ENCODE results near the gene GPR161. TPM values are rescaled to one million over a fixed set of nuclear protein-coding genes. Genes with fewer than 3 reads are reported as not detected.

GPR161 gene
- total RNA-seq, 1 donor from 2014 or later: 11.9 TPM

GRCh38 chr1:168106274-168106673 lies 30.5 kb downstream of the GPR161 start:
- no peak for DNase-seq (ENCODE audit: low read depth in 2 of 2)

- DNase-seq (ENCODE audit: low read depth in 2 of 2): no peak
Observed at GRCh38 chr1:168105846-168106245, 30.9 kb downstream of the GPR161 start.

DNA sequence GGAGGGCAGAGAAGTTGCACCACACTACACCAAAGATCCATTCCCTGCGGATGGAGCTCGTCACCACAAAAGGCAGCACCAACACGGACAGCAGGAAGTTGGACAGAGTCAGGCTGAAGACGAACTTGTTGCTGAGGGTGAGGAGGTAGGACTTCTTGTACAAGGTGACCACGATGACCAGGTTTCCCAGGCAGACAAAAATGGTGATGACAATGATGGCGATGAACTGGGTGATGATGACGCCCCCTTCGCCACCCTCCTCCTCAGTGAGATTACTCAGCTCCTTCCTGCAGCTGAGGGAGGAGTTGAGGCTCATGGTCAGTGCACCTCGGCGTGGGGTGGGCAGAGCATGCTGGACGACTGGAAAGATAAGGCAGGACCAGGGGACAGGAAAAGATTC lies 32.2 kb downstream of the GPR161 start:
- DNase-seq (ENCODE audit: low read depth in 2 of 2): no peak

- DNase-seq (ENCODE audit: low read depth in 2 of 2): no peak
Observed at GRCh38 chr1:168102487-168102886, 34.2 kb downstream of the GPR161 start.

DNA sequence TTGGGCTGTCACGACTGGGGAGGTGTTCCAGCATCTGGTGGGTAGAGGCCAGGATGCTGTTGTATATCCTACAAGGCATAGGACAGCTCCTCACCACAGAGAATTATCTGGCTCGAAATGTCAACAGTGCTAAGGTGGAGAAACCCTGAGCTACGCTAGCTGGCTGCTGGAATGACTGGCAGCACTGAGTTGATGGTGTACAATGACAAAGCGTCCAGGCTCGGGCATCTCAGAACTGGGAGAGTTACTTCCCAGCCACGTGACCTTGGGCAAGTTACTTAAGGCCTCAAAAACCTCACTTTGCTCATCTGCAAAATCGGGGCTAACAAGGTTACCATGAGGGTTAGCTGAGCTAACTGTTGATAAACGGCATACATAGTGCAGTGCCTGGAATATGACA lies 35.4 kb downstream of the GPR161 start:
- no peak for DNase-seq (ENCODE audit: low read depth in 2 of 2)

DNA sequence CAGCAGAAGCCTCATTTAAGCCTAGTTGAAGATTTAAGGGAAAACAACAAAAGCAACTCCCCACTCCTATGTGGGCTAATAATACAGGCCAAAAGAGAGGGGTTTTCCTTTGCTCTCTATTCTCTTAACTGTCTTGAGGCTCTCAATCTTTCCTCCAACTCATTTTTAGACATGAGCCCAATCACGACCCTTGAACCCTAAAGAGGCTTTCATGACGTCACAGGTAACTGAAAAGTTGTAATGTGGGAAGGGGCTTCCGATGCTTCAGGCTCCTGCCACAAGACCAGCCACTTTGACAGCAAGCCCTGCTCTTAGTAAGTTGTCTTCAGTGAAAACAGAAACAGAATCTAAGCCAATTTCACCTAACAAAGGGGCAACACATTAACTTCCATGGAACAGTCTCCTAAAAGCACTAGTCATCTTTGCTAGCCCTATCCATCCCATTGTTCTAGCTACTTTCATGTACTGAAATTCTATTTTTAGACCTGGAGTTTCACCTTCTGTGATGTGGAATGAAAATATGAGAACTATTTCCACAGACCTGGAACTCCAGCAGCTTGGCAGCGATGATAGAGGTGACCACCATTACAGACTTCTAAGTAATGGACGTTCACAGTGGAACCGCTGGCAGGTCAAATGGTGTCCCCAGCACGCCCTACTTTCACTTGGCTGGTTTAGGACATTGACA lies 36.3 kb downstream of the GPR161 start:
- DNase-seq (ENCODE audit: low read depth in 2 of 2): peak in 1 of 2 donors; percentile 24

- no peak for DNase-seq (ENCODE audit: low read depth in 2 of 2)
Observed at GRCh38 chr1:168099337-168099801, 37.4 kb downstream of the GPR161 start.

DNA sequence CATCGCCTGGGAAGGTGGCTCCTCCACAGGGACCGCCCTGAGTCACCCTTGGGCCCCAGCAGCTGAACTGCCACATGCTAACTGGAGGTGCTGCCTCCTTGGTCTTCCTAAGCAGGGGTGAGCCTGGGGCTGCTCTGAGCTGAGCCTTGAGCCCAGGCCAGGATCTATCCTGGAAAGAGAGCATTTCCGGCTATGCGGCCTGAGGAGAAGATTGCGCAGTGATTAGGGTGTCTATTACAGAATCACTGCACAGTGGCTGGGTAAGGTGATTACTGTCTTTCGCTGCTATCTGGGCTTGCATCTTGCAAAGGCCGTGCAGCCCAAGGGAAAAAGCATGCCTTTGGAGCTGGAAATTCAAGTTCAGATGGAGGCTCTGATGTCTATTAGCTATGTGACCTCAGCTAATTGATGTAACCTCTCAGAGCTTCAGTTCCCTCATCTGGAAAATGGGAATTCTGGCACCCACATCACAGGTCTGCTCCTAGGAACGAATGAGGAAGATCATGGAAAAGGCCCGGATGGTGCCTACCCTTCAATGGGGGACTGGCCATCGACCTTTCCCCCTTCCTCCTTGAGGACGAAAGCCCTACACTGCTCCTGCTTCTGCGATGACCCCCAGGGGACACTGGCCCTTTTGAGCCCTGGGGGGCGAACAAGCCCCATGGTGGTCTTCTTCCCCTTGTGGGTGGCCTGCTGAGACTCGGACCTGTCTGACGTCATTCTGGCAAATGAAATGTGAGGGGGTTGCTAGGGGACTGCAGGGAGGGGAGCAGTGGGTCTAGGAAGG lies 38.0 kb downstream of the GPR161 start:
- DNase-seq (ENCODE audit: low read depth in 2 of 2): no peak

DNA sequence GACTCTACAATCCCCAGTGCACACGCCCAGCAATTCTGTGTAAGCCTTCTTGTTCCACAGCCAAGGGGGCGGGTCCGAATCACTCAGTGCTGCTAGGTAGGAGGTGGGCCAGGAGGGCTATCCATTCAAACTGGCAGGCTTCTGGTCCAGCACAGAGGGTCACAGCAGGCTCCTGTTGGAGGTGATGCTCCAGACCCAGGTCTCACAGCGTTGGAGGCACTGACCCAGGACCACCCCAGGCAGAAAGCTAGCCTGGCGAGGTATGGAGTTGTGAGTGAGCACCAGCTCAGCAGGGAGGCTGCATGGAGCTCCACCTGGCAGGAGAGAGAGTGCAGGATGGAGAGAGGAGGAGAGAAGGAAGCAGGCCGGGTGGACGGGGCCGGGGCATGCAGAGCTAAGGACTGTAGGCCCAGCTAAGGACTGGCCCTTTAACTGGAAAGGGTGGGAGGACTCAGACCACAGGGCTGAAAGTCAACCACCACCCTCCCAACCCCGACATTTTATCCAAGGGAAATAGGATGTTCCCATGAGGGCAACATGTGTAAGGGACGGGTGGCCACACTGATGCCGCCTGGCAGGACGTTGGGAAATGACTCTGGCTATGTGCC lies 38.7 kb downstream of the GPR161 start:
- DNase-seq (ENCODE audit: low read depth in 2 of 2): no peak

GRCh38 chr1:168096296-168097165 lies 40.2 kb downstream of the GPR161 start:
- DNase-seq (ENCODE audit: low read depth in 2 of 2): no peak

DNA sequence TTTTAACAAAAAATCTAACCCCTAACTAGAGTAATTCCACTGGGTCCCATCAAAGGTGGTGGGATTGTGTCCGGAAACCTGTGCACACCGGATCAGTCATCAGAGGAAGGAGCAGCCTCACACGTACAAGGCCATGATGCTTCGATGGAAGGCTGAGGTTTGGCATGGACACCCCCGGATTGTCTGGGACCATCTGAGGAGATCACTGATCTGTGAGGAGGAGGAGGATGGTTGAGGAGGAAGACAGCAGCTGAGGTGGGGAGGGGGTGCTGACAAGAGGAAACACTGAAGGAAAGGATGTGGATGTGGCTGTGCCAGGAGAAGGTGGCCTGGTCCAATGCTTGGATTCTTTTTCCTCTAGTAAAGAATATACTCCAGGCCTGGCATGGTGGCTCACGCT lies 41.3 kb downstream of the GPR161 start:
- DNase-seq (ENCODE audit: low read depth in 2 of 2): no peak

DNA sequence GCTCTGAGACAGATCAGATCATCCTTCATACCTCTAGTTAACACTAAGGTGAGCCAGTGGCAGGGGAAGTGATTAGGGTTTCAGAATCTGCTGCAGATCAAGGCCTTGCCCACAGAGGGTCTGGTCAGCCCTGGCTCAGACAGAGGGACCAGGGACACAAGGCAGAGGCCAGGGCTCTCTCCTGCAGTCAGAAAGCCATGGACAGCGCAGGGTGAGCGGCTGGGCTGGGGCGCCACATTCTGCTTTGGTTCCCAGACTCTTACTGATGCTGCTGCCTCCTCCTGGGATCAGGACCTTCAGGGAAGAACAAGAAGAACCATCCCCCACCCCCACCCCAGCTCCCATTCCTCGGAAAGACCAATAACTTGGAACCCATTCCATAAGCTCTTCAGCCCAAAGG lies 43.1 kb downstream of the GPR161 start:
- DNase-seq (ENCODE audit: low read depth in 2 of 2): no peak

DNA sequence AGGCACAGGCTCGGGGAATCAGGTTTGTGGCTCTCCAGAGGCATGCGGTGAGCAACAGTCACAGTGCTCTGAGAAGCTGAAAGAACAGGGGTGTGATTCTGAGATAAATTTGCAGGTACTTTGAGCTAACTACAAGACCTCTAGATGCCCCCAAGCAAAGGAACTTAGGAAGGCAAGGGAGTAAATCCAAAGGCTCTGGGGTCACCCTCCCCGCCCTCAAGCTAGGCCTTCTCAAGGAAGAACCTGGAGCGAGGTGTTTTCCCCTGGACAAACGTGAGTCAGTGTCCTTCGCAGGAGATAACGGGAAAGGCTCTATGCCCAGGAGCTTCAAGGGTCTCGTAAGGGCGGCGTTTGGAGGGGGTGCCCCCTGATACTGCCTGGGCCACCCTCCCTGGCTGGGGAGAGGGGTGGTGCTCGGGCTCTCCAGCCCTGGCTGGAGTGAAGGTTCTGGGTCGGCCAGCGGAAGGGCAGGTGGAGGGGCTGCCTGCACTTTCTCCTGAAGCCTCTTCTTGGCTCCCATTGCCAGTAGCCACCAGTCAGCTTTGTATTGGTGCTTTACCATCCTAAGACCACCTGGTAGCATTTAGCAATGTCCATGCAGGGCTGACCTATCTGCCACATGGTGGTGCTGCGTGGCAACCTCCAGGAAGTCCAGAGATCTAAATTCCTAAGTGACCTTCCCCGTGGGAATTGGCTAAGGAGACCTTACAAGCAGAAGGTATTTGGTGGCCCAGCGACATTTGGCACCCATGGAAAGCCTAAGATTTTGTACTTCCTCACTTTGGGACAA lies 44.0 kb downstream of the GPR161 start:
- peak in 1 of 2 donors; percentile 23 for DNase-seq (ENCODE audit: low read depth in 2 of 2)

DNA sequence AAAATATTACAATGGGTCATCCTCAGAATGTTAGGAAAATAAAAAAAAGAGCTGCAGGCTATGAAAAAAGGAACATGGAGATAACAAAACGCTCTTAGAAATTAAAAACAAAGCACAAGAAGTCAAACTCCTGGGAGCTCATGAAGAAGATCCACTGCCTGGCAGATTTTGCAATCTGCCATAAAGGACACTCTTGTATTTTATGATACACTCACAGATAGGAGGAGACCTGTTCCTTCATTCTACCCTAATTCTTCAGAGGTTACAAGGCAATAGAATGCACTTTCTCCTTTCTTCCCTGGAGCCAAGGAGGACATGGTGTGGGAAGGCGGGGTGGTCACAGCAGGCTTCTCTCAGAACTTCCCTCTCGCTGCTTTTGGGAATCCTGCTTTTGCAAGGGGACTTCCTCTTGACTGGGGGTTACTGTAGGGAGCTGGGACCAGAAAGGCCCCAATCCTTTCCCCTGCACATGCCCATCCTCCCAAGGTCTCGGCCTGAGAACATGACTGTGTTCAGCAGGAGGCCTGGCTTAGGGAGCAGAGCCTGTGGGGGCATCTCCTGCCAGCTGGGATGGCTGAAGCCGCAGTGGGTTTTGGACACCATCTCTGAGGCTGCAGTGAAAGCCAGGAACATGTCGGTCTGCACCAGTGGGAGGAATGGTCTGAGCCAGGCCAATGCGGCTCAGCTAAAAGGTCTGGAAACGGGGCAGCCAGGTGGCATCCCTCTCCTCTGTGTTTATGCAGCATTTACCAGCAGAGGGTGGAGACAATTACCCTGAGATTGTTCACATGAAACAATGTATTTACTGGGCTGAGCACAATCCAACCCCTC lies 44.8 kb downstream of the GPR161 start:
- DNase-seq (ENCODE audit: low read depth in 2 of 2): no peak

GRCh38 chr1:168091063-168091462 lies 45.7 kb downstream of the GPR161 start:
- no peak for DNase-seq (ENCODE audit: low read depth in 2 of 2)

DNA sequence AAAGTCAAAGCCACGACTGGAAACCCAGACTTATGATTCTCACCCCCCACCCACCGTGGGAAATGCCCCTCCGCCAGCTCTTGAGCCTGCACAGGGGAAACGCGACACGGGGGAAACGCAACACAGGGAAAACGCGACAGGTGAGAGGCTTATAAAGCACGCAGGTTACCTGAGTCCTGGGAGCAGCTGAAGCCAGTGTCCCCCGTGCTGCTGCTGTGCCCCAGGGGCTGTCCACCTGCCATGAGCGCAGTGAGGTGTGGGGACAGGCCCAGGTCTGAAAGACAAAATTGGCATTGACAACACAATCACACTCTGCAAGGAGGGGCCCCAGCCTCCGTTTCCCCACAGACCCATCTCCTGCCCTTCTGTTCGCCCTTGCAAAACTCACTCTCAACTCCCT lies 46.3 kb downstream of the GPR161 start:
- DNase-seq (ENCODE audit: low read depth in 2 of 2): no peak

DNA sequence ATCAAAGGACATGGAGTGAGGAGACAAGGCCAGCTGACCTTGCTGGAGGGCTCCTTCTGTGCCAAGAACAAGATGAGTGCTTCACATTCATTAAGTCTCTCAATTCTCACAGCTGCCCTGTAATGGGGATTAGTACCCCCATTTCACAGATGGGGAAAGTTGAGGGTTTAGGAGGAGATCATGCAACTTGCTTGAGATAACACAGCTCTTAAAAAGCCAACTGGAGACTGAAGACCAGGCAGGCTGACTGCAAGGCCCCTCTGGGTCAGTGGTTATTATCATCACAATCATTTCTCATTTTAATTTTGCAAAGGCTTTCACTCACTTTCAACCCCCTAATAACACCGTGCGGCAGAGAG lies 46.8 kb downstream of the GPR161 start:
- no peak for DNase-seq (ENCODE audit: low read depth in 2 of 2)

GRCh38 chr1:168089326-168089978 lies 47.3 kb downstream of the GPR161 start:
- no peak for DNase-seq (ENCODE audit: low read depth in 2 of 2)

- DNase-seq (ENCODE audit: low read depth in 2 of 2): no peak
Observed at GRCh38 chr1:168088511-168089325, 48.0 kb downstream of the GPR161 start.

Data from dermis microvascular lymphatic vessel endothelial cell (primary cell).